ENCODE measurements around the gene EVX1. TPM values are rescaled to one million over a fixed set of nuclear protein-coding genes. Genes with fewer than 3 reads are reported as not detected.

The EVX1 gene
- total RNA-seq, 2 experiments from 2014 or later: not detected

DNA sequence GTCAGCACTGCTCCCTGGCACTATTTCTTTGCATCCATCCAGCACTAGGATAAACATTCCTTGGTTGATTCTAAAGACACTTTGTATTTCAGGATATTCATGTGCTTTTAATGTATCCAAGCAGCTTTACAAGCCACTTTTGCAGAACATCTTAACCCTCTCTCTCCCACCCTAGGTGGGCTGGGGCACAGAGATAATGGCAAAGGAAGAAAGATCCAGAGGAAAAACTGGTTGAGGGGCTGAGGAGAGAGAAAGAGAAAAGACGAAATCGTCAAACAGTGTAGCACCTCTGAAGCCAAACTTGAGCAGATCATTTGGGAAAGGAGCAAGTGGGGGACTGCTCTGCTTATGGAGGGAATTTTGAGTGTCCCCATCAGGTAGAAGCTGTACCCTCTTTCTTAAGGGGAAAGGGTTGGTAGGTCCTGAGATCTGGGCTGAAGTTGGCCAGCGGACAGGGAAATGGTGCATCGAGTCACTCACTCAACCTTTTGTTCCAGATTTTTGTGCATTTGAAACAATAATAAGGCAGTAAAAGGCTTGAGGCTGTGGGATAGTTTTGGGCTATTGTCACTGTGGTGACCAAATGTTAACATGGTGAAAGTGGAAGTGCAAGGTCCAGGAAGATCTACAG, 38.5 kb upstream of the EVX1 start:
- POLR2A ChIA-PET: no interaction called here
- CTCF ChIA-PET: interaction anchor here (1.0 kb wide), 1 partner anchor 43 kb away, joined by 3 read pairs; no protein-coding TSS in a partner anchor

DNA sequence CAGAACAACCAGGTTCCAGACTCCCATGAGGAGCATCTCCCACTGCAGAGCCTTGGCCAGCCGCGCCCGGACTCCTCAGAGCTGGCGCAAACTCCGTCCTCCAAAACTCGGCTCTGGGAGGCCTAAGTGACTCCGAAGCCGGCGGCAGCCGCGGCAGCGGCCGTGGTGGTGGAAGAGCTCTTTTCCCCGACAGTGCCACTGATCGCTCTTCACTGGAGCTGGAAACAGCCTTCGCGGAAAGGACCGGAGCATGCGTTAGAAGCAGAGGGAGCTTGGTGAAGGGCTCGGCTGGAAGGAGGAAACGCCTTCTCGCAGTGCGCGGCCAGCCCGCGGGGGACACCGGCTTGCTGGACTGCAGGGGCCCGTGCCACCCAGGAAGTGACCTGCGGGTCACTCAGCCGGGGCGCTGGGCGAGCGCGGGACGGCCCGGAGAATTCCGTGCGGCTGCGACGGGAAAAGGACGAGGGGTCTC, 37.7 kb upstream of the EVX1 start:
- CTCF ChIA-PET: no interaction called here

DNA sequence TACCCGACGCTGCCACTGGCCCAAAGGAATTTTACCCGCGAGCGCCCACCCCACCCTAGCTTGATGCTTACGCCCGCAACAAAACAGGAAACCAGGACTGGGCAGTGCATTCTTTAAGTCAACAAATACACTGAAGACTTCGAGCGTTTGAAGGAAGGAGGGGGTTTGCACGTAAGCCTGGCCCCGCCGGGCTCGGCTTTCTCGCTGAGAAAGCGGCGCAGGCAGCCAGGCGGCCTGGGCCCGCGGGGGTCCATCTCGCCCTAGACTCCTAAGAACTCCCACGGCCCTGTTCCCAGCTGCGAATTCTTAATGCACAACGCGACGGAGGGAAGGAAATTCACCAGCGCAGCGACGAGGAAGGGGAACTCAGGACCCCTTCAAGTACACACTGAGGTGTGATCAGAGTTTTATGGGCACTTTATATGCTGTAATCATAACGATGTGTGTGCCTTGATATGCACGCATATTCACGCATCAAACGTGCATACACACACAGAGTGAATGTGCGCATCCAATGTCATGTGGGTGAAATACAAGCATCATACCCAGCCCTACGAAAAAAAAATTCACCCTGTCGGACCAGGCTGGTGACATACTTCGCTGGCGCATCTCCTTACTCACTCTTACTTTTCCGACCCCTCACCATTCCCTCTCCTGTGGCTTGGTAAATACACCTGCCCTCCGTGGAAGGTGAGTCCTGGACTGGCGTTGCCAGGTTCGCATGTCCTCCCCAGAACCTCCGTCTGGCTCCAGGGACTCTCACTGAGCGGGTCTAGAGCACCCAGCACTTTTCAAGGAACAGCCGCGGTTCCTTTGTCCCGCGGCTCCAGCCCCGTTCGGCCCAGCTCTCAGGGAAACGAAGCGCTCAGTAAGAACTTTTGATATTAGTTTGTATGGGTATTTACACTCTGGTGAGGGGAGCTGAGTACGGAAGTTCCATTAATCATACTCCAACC, 37.0 kb upstream of the EVX1 start:
- POLR2A ChIA-PET: no interaction called here
- CTCF ChIA-PET: no interaction called here

More for the DNA sequence above, 37.7 kb upstream of the EVX1 start:
- POLR2A ChIA-PET: no interaction called here

DNA sequence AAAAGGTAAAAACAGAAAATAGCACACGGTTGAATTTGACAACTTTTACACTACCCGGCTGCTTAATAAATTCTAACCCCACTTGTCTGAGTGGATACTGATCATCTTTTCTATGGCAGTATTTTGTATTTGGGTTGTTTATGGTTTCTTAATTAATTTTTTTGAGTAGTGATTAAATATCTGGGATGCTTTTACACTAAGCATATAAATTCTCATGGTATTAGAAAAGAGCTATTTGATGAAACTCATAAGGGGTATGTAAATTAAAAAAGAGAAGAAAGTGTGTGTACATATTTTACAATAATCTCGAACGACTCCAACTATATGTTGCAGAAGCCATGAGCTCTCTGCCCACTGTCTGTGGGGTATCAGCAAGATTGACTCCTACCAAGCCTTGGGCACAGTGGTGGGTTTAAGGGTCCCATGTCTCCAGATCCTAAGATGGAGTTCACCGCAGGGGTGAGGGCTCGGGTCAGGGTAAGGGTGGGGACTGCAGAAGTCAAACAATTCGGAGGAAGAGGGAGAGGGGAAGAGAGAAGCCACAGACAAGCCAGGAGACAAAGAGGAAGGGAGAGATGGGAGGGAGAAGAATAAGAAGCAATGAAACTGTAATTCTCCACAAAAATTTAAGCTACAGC, 35.1 kb upstream of the EVX1 start:
- POLR2A ChIA-PET: no interaction called here
- CTCF ChIA-PET: interaction anchor here (0.9 kb wide), 1 partner anchor 28 kb away, joined by 3 read pairs; no protein-coding TSS in a partner anchor

DNA sequence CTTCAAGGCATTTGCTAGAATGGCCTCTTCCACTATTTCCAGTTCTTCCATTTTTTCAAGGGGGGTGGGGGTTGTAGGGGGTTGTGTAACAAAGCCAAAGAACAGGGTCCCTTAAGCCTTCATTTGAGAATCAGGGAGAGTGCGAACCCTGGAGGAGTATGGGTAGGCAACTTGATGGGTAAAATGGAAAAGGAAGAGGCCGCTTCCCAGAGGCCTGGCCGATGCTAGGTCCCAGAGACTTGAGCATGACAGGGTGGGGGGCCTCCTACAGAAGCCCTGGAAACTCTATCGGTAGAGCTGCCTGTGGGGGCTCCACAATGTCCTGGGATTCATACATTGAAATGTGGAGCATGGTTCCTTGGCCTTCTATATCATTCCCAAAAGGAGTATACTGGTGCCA, 33.6 kb upstream of the EVX1 start:
- CTCF ChIA-PET: interaction anchor here (0.7 kb wide), 3 partner anchors 425 to 1492 kb away, joined by 3 to 5 read pairs (median 4); no protein-coding TSS in a partner anchor
- POLR2A ChIA-PET: no interaction called here

DNA sequence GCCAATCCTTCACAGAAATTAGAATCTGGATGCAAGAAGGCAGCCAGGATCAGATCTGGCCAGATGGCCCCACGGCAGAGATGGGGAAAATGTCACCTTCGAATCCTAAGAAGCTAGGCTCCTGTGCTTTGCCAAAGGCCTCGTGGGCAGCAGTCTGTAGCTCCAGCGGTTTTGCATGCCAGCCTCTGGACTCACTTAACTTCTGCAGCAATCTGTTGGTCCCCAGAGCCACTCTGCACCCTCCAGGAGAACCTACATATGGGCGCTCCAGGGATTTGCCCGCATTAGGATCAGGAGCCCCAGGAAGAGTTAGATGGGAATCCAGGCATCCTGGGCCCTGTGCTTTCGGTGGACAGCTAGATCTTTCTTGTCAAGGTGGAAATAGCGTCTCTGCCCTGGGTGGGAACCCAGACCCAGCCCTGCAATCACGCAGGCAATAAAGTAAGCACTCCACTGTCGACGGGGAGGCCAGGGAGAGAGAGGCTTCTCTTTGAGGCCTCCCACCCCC, 32.6 kb upstream of the EVX1 start:
- ChIA-PET CTCF (interaction anchor here (0.7 to 1.8 kb wide), 8 partner anchors 11 to 810 kb away, joined by 3 to 7 read pairs (median 3); partner anchors contain the start of gene HOXA13), POLR2A (no interaction called here)

DNA sequence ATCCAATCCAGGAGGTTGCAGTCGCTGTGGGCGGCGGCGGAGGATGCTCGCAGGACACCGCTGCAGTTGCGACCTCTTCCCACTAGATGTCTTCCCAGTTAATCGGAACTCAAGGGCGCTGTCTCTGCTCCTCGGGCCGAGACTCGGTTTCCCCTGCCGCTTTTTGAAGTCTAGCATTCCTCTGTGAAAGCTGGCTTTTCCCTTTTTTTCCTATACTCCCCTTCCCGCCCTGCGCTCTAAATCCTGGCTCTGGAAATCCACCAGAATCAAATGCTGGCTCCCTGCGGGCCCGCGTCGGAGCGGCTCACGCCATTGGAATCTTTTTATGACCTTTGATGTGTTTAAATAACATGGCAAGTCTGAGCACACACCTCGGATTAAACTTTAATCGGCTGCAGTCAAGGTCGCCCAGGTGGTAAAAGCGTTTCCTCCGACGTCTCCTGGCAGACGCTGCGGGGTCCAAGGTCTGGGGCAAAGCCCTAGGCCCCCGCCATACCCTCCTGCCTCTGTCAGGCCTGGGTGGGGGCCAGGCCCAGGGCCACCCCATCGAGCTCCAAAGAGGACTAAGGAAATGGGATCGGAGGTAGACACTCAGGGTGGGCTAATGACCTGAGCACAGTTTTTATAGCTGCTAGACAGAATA, 32.0 kb upstream of the EVX1 start:
- POLR2A ChIA-PET: no interaction called here
- CTCF ChIA-PET: interaction anchor here (0.8 to 1.8 kb wide), 8 partner anchors 11 to 809 kb away, joined by 3 to 7 read pairs (median 3); partner anchors contain the start of genes EVX1 and HOXA13

DNA sequence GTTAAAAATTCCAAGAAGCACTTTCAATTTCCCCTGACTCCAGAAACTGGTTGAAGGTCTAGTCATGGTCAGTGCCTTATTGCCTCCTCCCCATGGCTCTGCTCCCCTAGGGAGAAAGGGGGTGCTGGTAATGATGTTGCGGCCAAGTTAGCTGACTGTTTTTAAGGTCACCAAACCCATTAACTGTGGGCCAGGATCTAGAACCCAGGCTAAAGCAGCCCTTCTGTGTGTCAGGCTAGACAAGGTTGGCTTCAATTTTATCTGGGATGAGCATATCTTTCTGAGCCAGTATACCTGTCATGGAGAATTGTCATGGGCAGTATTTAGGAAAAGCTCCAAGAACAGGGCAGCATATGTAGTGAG, 31.5 kb upstream of the EVX1 start:
- ChIA-PET CTCF (interaction anchor here (0.9 to 1.8 kb wide), 4 partner anchors 12 to 45 kb away, joined by 3 to 7 read pairs (median 4); partner anchors contain the start of genes EVX1 and HOXA13), POLR2A (no interaction called here)

DNA sequence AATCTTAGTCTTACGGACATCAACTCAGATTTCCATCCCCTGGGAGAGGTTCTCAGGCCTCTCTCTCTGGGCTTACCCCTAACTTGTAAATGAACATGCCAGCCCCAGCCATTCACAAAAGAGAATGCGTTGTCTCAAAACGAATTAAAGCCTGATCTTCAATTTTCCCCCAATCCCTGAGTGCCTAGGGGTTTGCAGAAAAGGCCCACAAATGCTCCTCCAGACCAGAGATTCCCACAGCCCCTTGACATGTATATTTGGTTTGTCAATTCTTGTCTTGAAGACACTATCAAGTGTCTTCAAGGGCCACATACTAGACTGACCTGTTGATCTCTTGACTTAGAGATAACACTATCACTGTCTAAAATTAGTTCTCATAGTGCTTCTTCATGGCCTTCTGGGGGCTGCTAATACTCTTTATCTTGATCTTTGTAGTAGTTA, 30.8 kb upstream of the EVX1 start:
- POLR2A ChIA-PET: no interaction called here
- CTCF ChIA-PET: interaction anchor here (0.9 kb wide), 1 partner anchor 31 kb away, joined by 3 read pairs; the partner anchor contains the start of gene EVX1

DNA sequence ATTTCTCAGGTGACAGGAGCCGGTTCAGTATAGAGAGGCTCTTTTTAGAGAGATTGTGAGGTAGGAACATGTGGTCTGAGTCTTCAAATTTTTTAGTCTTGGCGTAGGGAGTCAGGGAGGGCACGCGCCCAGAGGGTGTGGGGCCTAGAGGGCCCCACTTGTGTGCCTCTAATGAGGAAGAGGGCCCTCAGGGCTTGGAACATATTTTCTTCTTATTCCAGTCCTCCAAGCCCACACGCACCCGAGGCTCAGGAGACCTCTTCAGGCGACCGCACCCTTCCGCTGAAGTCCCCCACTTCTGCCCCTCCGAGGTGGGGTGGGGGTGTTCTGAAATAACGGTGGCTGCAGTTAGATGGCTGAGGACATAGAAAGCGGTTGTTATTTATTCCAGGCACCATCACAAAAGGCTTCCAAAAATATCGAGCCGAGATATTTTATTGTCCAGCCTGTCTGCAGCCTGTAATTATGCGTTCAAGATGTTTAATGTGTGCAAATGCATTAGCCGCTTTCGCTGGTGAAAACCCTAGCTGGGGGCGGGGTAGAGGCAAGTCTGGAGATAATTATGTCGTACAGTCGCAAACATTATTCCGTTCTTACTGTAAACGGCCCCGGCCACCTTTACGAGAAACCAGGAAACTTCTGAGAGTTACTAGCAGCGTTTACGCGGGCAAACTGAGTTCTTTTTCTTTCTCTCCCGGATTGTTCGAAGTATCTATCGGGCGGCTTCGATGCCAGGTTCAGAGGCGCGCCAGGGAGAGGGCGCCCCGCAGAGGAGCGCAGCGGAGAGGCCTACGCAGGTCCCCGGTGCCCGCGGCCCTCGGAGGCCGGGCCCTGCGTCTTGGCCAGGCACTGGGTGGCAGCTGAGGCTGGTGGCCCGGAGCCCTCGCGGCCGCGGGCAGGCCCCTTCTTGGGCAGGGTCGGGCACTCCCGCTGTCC, 29.8 kb upstream of the EVX1 start:
- CTCF ChIA-PET: no interaction called here

DNA sequence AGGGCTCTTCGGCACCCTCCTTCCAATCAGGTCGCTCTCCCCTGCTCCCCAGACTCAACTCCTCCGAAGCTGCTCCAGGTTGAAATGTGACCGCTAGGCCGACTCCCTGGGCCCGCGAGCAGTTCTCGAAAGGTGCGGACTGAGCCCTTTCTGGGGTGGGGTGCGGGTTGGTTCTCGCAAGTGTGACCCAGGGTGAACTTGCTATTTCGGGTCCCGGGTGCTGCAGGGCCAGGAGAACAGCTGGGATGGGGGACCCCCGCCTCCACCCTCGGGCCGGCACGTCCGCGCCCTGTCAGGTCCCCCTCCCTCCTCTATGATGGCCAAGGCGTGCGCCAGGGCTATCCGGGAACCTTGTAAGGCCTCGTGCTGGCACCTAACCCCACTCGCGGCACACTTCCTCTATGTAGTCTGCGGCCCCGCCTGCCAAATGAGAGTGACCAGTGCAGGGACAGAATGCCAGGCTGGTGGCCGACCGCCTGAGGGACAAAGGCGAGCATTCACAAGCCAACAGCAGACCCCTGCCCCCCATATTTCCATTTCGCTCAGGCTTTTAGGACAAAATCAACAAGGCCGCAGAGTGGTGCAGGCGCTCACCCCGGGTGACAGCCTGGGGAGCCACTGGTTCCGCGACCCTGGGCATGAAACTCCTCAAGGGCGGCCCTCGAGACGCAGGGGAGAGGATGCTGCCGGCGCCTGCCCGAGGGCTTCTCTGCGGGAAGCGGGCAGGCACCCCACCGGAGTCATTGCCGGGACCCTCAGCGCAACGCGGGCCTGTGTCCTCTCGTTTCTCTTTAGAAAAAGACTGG, 29.0 kb upstream of the EVX1 start:
- ChIA-PET CTCF (no interaction called here), POLR2A (no interaction called here)

More for the DNA sequence above, 29.8 kb upstream of the EVX1 start:
- POLR2A ChIA-PET: no interaction called here

DNA sequence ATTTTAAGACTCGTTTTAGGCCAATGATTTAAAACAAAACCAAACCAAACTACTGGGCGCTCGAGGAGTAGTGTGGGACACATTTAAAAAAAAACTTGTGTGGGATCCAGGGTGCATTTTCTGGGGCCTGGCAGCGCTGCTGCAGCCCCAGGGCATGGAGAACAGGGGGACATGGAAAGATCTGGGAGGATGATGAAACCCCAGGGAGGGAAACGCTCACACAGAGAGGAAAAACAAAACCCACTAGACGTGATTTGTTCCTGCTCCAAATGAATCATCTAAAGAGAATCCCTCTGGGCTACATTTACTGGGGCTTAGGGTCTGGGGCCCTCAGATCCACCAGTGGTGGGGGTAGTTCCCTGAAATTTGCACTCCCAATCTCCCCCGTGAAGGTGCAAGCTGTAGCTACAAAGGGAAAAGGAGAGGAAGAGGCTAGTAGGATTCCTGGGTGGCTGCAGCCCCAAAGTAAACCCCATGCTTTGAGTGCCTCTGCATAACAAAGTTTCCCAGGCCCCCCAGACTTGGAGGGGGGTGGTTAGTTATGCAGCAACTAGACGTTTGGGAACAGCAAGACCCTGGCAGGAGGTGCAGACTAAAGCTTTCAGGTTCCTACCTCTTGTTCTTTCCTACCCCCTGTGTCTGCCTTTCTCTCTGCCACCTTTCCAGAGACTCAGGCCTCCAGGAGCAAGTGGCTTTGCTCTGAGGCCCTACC, 28.2 kb upstream of the EVX1 start:
- ChIA-PET CTCF (no interaction called here), POLR2A (no interaction called here)

DNA sequence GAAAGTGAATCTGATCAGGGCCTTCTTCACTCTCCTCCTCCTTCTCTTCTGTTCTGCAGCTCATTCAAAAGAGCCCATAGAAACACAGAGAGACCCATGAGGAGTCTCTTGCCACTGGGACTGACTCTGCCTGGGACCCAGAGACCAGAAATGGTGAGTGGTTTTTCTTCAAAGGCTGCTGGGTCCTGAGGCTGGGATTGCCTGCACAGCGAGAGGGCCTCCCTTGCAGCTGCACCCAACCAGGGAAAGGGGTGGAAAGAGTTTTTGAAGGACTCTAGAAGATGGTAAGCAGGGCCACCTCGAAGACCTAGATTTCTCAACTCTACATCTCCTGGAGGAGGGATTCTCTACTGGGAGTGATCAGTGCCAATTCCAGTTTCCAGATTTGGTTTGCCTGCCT, 27.2 kb upstream of the EVX1 start:
- POLR2A ChIA-PET: no interaction called here
- CTCF ChIA-PET: interaction anchor here (1.0 kb wide), 1 partner anchor 20 kb away, joined by 3 read pairs; no protein-coding TSS in a partner anchor

DNA sequence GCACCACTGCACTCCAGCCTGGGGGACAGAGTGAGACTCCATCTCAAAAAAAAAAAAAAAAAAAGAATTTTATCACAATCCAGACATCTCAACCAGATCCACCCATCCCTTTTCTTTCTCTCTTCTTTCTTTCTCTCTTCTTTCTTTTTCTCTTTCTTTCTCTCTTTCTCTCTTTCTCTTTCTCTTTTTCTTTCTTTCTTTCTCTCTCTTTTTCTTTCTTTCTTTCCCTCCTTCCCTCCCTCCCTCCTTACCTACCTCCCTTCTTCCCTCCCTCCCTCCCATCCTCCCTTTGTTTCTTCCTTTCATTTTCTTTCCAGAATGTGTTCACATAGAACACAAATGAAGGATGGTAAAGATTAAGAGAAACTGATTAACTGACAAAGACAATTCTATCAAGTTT, 24.7 kb upstream of the EVX1 start:
- CTCF ChIA-PET: no interaction called here

DNA sequence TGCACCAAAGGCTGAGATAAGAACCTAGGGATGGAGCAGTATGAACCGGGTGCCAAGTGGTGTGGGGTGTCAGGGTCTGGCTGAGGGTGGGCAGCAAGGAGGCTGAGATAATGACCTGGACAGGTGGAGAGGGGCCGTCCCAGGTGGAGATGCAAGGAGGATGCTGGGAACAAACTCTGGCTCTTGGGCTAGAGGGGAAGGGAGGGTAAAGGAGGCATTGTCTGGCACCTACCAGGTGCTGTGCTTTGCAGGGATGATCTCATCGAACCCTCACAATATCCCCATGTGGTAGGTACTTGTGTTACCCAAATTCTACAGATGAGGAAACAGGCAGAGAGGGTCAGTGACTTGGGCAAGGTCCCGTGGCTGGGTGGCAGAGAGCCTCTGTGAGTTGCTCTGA, 22.8 kb upstream of the EVX1 start:
- ChIA-PET POLR2A (no interaction called here), CTCF (no interaction called here)

More for the DNA sequence above, 24.7 kb upstream of the EVX1 start:
- POLR2A ChIA-PET: no interaction called here

DNA sequence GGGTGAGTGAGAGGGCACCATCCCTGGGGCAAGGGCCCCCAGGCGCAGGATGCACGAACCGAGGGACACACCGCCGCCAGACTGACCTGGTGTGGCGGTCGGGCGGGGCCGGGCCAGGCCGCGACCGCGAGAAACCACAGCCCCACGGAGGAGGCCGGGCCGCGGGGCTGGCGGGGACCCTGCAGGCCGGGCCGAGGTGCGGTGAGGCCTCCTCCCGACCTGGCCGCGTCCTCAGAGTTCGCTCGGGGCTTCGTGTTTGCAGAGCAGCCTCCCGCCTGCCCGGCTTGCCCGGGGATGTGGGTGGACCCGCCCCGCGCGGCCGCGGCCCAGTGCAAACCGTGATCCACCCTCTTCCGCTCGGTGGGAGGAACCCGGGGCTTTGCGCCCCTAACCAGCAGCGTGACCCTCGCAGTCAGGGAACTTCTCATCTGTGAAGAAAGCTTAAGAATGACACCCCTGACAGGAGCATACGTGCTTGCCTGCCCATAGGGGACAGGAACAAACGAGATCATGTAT, 22.1 kb upstream of the EVX1 start:
- POLR2A ChIA-PET: no interaction called here
- CTCF ChIA-PET: no interaction called here

Data from activated CD8-positive, alpha-beta memory T cell treated with anti-CD3 and anti-CD28 coated beads for 36 hours (primary cell).